Activated T-helper 9 cell treated with anti-CD3 and anti-CD28 coated beads, Interleukin-2, amount 50 U/mL, for 16 hours (primary cell): ENCODE measurements around the gene GLCCI1.
"Not testable (repeated sequence)": the region's sequence is repeated elsewhere in the genome, so short reads cannot be mapped to it uniquely, and the experiment has no call there.

ENCODE experiments used
- DNase-seq: peaks from one replicate; pipeline ENCODE4 v3.0.0-alpha.2; 2020; ENCODE audit warnings: low read depth

Gene GLCCI1

GRCh38 chr7:7989616-7990440 lies 21.2 kb downstream of the GLCCI1 start:
- no peak for DNase-seq

- DNase-seq, result no peak
These were observed 21.8 kb downstream of the GLCCI1 start for GRCh38 chr7:7990441-7990761.

- DNase-seq, result no peak
These were observed 23.9 kb downstream of the GLCCI1 start for GRCh38 chr7:7992506-7992905.

GRCh38 chr7:7995348-7995747 lies 26.8 kb downstream of the GLCCI1 start:
- DNase-seq, result not testable (repeated sequence)

- no peak for DNase-seq
These were observed 28.0 kb downstream of the GLCCI1 start for GRCh38 chr7:7996568-7996967.

GRCh38 chr7:8000315-8000941 lies 31.8 kb downstream of the GLCCI1 start:
- DNase-seq, result no peak

GRCh38 chr7:8003077-8003476 lies 34.5 kb downstream of the GLCCI1 start:
- DNase-seq, result no peak

- DNase-seq, result no peak
These were observed 36.7 kb downstream of the GLCCI1 start for GRCh38 chr7:8005279-8005678.

- DNase-seq, result no peak
These were observed 45.8 kb downstream of the GLCCI1 start for GRCh38 chr7:8014399-8014798.

- no peak for DNase-seq
These were observed 46.6 kb downstream of the GLCCI1 start for GRCh38 chr7:8015100-8015745.

GRCh38 chr7:8015746-8016120 lies 47.1 kb downstream of the GLCCI1 start:
- no peak for DNase-seq

GRCh38 chr7:8017423-8017822 lies 48.8 kb downstream of the GLCCI1 start:
- no peak for DNase-seq

- DNase-seq, result no peak
These were observed 50.4 kb downstream of the GLCCI1 start for GRCh38 chr7:8018961-8019360.

GRCh38 chr7:8022628-8023027 lies 54.0 kb downstream of the GLCCI1 start:
- no peak for DNase-seq

GRCh38 chr7:8035192-8035591 lies 66.6 kb downstream of the GLCCI1 start:
- no peak for DNase-seq

GRCh38 chr7:8035647-8036518 lies 67.3 kb downstream of the GLCCI1 start:
- DNase-seq, result no peak

GRCh38 chr7:8037151-8037550 lies 68.6 kb downstream of the GLCCI1 start:
- DNase-seq, result no peak

GRCh38 chr7:8040768-8041369 lies 72.3 kb downstream of the GLCCI1 start:
- no peak for DNase-seq

- DNase-seq, result no peak
These were observed 74.4 kb downstream of the GLCCI1 start for GRCh38 chr7:8042796-8043535.

- DNase-seq, result no peak
These were observed 76.3 kb downstream of the GLCCI1 start for GRCh38 chr7:8044761-8045430.

- not testable (repeated sequence) for DNase-seq
These were observed 79.5 kb downstream of the GLCCI1 start for GRCh38 chr7:8048067-8048466.
